ENCODE results near the gene INSR. TPM values are rescaled to one million over a fixed set of nuclear protein-coding genes. Genes with fewer than 3 reads are reported as not detected.

The INSR gene
- total and polyA plus RNA-seq, 2 donors (not counting 3 experiments of a cell fraction or from before 2014, with no cell fraction given), result 4.9 to 19.5 TPM

GRCh38 chr19:7179917-7180306, 114.3 kb downstream of the INSR start:
- Histone ChIP-seq H3K4me2 (ENCODE audit: insufficient read depth, low read length) (no peak overlapping the region), H4K20me1 (replicated peaks; ENCODE audit: control insufficient read depth, extremely low read depth, insufficient read depth, low read length) (no peaks in the 10 kb centered on the region), H3K9me1 (replicated peaks; ENCODE audit: control insufficient read depth, extremely low read depth, insufficient read depth, low read length) (no peaks in the 10 kb centered on the region), H3K27me3 (ENCODE audit: control insufficient read depth in 2 of 2, insufficient read depth in 2 of 2, low read length in 2 of 2) (no peaks in the 10 kb centered on the region), H3K36me3 (ENCODE audit: control insufficient read depth in 2 of 2, extremely low read depth in 1 of 2, insufficient read depth in 2 of 2, low read length in 2 of 2) (no peaks in the 10 kb centered on the region), H3K79me2 (ENCODE audit: control insufficient read depth, insufficient read depth, low read length) (no peaks in the 10 kb centered on the region), H3K4me1 (ENCODE audit: control insufficient read depth, extremely low read depth, insufficient read depth, low read length) (peaks cover 18% of the 10 kb centered on the region), H3K9me3 (replicated peaks; ENCODE audit: control insufficient read depth, insufficient read depth, low read length) (no peaks in the 10 kb centered on the region), H2AFZ (ENCODE audit: low read depth, low read length) (no peak overlapping the region), H3K27ac (ENCODE audit: insufficient read depth, low read depth, low read length) (no peak overlapping the region), H3K4me3 (replicated peaks in 1 of 3; ENCODE audit: insufficient read depth in 1 of 3, low read depth in 1 of 3, low read length in 3 of 3) (no peak overlapping the region), H3K9ac (replicated peaks; ENCODE audit: extremely low read depth, insufficient read depth, low read length) (no peak overlapping the region)
- DNase-seq (ENCODE audit: low read depth, low spot score) (no peak), FAIRE-seq (no peak)
- TF ChIP-seq FOS (IDR thresholded peaks at IDR 0.05; ENCODE audit: borderline replicate concordance, insufficient read depth, low read length), result no peak
- TF ChIP-seq MYC (IDR thresholded peaks at IDR 0.05; ENCODE audit: low read depth, low read length), result no peak
- no peak for TF ChIP-seq JUN (IDR thresholded peaks at IDR 0.05; ENCODE audit: borderline replicate concordance, insufficient read depth, insufficient read length, low read depth)
- no peak for TF ChIP-seq POLR2A (IDR thresholded peaks at IDR 0.05; ENCODE audit: low read depth, low read length)
- TF ChIP-seq POLR2AphosphoS5 (IDR thresholded peaks at IDR 0.05; ENCODE audit: insufficient read depth, low read depth, low read length), result no peak
- TF ChIP-seq MAX (IDR thresholded peaks at IDR 0.05; ENCODE audit: insufficient read depth, insufficient read length), result no peak
- no peak for TF ChIP-seq EZH2 (IDR thresholded peaks at IDR 0.05; ENCODE audit: borderline replicate concordance, low read depth, low read length, severe bottlenecking)
- TF ChIP-seq, protein P1, sequence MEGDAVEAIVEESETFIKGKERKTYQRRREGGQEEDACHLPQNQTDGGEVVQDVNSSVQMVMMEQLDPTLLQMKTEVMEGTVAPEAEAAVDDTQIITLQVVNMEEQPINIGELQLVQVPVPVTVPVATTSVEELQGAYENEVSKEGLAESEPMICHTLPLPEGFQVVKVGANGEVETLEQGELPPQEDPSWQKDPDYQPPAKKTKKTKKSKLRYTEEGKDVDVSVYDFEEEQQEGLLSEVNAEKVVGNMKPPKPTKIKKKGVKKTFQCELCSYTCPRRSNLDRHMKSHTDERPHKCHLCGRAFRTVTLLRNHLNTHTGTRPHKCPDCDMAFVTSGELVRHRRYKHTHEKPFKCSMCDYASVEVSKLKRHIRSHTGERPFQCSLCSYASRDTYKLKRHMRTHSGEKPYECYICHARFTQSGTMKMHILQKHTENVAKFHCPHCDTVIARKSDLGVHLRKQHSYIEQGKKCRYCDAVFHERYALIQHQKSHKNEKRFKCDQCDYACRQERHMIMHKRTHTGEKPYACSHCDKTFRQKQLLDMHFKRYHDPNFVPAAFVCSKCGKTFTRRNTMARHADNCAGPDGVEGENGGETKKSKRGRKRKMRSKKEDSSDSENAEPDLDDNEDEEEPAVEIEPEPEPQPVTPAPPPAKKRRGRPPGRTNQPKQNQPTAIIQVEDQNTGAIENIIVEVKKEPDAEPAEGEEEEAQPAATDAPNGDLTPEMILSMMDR (IDR thresholded peaks at IDR 0.05; ENCODE audit: extremely low read depth in 1 of 2, insufficient read depth in 1 of 2, low read depth in 1 of 2, low read length in 2 of 2), result no peak
- TF ChIP-seq GATA2 (IDR thresholded peaks at IDR 0.05; ENCODE audit: insufficient read depth, insufficient read length, low read depth, low read length), result no peak
- CTCF ChIA-PET, result no interaction called here
- POLR2A ChIA-PET, result no interaction called here
- no TSS peak for BruUV-seq (replicated peaks)
- dilution Hi-C loops (cut with MboI; ENCODE audit: extremely low pct_ligation_motif_present, low sequenced_read_pairs), result no loop called here
- intact Hi-C loops (cut with micrococcal nuclease), result no loop called here

Measured in endothelial cell of umbilical vein (primary cell).